GM06990 (cell line): Measurements from ENCODE around the gene RASGEF1B.

ENCODE experiments used
- DNase-seq: peaks from one replicate; pipeline ENCODE4 v3.0.0-alpha.2; 2011; ENCODE audit not compliant: insufficient read length; ENCODE audit errors: extremely low read depth
- H3K27me3 ChIP-seq: replicated peaks from 2 replicates; pipeline ENCODE4 v1.6.0; 2011; ENCODE audit warnings: low read length; ENCODE audit not compliant: control insufficient read depth, insufficient read depth
- H3K36me3 ChIP-seq: 2 replicates; pipeline ENCODE4 v1.5.1; 2011; ENCODE audit warnings: low read length; ENCODE audit not compliant: control insufficient read depth, insufficient read depth
- H3K4me3 ChIP-seq: replicated peaks from 2 replicates; pipeline ENCODE4 v1.5.1; 2011; ENCODE audit warnings: low read depth, mild to moderate bottlenecking, control low read depth, low read length
- TF ChIP-seq, protein P1 (sequence below): IDR thresholded peaks from 2 replicates; pipeline ENCODE4 v1.5.1; 2011; ENCODE audit warnings: low read length, control low read depth, mild to moderate bottlenecking, inconsistent platforms; ENCODE audit not compliant: insufficient read depth, poor library complexity, severe bottlenecking

The RASGEF1B gene

DNA sequence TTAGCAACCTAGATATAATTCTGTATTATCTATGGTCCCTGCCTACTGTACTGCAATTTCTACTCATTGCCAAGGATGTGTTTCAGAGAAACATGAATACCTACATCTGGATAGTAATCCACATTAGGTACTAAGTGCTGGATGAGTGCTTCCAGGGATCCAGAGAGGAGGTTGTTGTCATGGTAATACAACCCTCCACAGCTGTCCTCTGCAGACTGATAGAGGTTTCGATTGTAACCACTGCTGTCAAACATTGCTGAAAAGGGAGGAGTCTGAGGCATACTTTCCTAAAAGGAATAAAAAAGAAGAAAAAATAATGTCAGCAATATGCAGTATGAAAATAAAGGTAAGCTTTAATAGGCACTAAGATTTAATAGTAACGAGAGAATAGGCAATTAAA lies 12.5 kb downstream of the RASGEF1B start:
- no peak for DNase-seq
- Histone ChIP-seq H3K36me3 (no peaks in the 10 kb centered on the region), H3K4me3 (no peak overlapping the region), H3K27me3 (no peaks in the 10 kb centered on the region)
- TF ChIP-seq, protein P1, sequence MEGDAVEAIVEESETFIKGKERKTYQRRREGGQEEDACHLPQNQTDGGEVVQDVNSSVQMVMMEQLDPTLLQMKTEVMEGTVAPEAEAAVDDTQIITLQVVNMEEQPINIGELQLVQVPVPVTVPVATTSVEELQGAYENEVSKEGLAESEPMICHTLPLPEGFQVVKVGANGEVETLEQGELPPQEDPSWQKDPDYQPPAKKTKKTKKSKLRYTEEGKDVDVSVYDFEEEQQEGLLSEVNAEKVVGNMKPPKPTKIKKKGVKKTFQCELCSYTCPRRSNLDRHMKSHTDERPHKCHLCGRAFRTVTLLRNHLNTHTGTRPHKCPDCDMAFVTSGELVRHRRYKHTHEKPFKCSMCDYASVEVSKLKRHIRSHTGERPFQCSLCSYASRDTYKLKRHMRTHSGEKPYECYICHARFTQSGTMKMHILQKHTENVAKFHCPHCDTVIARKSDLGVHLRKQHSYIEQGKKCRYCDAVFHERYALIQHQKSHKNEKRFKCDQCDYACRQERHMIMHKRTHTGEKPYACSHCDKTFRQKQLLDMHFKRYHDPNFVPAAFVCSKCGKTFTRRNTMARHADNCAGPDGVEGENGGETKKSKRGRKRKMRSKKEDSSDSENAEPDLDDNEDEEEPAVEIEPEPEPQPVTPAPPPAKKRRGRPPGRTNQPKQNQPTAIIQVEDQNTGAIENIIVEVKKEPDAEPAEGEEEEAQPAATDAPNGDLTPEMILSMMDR: no peak

DNA sequence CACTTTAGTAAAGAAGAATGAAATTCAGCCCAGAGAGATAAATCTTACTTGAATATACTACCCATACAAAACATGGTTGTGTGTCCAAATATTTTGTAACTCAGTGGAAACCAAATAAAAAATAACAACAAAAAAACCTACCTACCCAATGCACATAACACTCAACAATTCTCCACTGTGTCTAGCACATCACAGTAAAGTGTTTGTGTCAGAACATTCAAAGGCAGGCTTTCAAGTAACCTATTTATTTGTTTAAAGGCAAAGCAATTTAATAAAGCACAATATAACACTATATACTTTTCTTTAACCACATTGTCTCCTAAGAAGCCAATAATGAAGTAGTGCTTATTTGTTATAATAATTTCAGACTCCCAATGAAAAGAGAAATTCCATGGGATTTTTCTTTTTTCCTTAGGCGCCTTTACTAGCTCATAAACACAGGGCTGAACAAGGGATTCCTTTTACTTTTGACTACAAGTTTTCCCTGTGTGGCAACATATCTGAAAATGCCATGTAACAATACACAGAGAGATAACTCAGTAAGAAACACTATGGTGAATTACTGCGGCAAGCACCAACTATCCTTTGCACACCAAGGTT lies 13.7 kb downstream of the RASGEF1B start:
- H3K4me3 ChIP-seq: no peak overlapping the region
- TF ChIP-seq, protein P1: no peak
- no peaks in the 10 kb centered on the region for H3K27me3 ChIP-seq
- no peaks in the 10 kb centered on the region for H3K36me3 ChIP-seq
- no peak for DNase-seq

DNA sequence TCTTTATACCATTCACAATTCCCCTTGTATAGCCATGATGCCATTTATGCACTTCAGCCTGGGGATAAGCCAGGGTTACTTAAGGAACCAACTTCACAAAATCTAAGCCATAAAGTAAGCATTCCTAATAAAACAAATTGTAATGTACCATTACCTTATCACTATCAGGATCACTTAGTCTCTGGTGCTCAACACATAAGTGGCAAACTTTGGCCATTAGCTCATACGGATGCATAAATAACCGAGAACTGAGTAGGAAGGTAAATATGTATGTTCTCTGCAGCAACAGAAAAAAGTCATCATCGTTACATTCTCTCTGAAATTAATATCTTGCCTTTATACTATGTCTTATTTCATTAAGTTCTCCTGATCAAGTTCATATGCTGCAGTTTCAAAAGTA lies 14.4 kb downstream of the RASGEF1B start:
- TF ChIP-seq, protein P1: no peak
- no peak overlapping the region for H3K4me3 ChIP-seq
- DNase-seq: no peak

DNA sequence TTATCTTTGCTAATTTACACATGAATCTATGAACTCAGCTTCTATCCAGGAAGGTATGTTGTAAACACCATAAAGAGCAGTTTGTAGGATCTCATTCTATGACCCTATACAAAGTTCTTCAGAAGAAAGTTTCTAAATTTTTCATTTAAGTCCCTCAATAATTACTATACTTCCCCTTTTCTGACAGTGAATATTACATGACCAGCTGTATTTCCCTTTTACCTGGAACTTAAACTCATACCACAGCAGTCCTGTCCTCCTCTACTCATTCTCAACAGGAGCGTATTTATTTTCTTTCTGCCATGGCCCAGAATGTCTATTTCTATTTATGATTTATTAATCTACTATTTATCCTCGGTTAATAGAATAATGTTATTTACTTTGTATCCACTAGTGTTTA lies 15.8 kb downstream of the RASGEF1B start:
- Histone ChIP-seq H3K27me3 (no peaks in the 10 kb centered on the region), H3K4me3 (no peak overlapping the region), H3K36me3 (no peaks in the 10 kb centered on the region)
- DNase-seq: no peak
- TF ChIP-seq, protein P1: no peak

More for the DNA sequence above, 14.4 kb downstream of the RASGEF1B start:
- Histone ChIP-seq H3K36me3 (no peaks in the 10 kb centered on the region), H3K27me3 (no peaks in the 10 kb centered on the region)

DNA sequence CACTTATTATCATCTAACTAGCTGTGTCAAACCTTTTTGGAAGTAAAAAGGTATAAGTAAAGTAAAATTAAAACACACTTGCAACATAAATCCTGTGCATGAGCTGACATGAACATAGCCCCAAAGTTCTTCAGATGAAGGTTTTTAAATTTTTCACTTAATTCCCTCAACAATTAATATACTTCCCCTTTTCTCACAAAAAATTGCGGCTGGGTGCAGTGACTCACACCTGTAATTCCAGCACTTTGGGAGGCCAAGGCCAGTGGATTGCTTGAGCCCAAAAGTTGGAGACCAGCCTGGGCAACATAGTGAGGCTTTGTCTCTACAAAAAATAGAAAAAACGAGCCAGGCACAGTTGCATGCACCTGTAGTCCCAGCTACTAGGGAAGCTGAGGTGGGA lies 16.8 kb downstream of the RASGEF1B start:
- no peaks in the 10 kb centered on the region for H3K36me3 ChIP-seq
- TF ChIP-seq, protein P1: no peak

DNA sequence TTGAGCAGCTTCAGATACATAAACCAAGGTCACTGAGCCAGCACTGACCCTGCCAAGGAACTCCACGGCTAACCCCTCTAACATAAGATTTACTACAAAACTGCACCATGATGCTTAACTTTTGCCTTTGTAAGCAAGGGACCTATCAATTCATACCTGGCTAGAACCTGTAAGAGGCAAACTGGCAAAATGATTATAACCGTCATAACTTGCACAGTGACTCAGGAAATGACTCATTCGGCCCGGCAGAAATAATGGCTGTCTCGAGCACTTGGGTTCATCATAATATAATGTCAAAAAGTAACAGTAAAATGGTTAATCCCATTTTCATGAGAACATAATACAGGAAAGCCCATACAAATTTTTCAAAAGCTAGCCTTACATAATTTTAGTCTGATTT lies 17.2 kb downstream of the RASGEF1B start:
- no peak overlapping the region for H3K4me3 ChIP-seq
- DNase-seq: no peak
- no peaks in the 10 kb centered on the region for H3K27me3 ChIP-seq
- TF ChIP-seq, protein P1: no peak
- H3K36me3 ChIP-seq: no peaks in the 10 kb centered on the region

More for the DNA sequence above, 16.8 kb downstream of the RASGEF1B start:
- no peak for DNase-seq
- Histone ChIP-seq H3K27me3 (no peaks in the 10 kb centered on the region), H3K4me3 (no peak overlapping the region)
